Measurements from ENCODE around the gene MICAL3.

Gene MICAL3

GRCh38 chr22:17739196-17739975, 285.0 kb downstream of the MICAL3 start:
- Histone ChIP-seq H2AFZ (ENCODE audit: low read length) (no peak overlapping the region), H3K4me2 (ENCODE audit: low read length) (no peak overlapping the region), H3K9me2 (ENCODE audit: low read depth, low read length) (no peaks in the 10 kb centered on the region), H4K20me1 (ENCODE audit: insufficient read depth, low read length) (no peaks in the 10 kb centered on the region), H3K79me2 (ENCODE audit: insufficient read depth, low read length) (no peaks in the 10 kb centered on the region), H3K27ac (ENCODE audit: low read depth, low read length, poor library complexity, severe bottlenecking) (no peak overlapping the region), H3K27me3 (ENCODE audit: insufficient read depth, low read length) (no peaks in the 10 kb centered on the region), H3K36me3 (ENCODE audit: insufficient read depth, low read length) (peaks cover 14% of the 10 kb centered on the region; the same call in 1 of the 2 replicates), H3F3A (ENCODE audit: insufficient read depth, low read length) (0 out of 2 replicates have a peak, but pooled peaks cover 4% of the 10 kb centered on the region), H3K4me3 (ENCODE audit: low read depth, low read length, poor library complexity, severe bottlenecking) (no peak overlapping the region), H3K9me3 (ENCODE audit: low read length) (no peaks in the 10 kb centered on the region), H3K9ac (ENCODE audit: low read length) (no peak overlapping the region), H3K4me1 (ENCODE audit: insufficient read depth, low read length, severe bottlenecking) (no peaks in the 10 kb centered on the region)
- no peak for TF ChIP-seq EZH2 (IDR thresholded peaks at IDR 0.05; ENCODE audit: borderline replicate concordance, low read length)
- TF ChIP-seq, protein P1, sequence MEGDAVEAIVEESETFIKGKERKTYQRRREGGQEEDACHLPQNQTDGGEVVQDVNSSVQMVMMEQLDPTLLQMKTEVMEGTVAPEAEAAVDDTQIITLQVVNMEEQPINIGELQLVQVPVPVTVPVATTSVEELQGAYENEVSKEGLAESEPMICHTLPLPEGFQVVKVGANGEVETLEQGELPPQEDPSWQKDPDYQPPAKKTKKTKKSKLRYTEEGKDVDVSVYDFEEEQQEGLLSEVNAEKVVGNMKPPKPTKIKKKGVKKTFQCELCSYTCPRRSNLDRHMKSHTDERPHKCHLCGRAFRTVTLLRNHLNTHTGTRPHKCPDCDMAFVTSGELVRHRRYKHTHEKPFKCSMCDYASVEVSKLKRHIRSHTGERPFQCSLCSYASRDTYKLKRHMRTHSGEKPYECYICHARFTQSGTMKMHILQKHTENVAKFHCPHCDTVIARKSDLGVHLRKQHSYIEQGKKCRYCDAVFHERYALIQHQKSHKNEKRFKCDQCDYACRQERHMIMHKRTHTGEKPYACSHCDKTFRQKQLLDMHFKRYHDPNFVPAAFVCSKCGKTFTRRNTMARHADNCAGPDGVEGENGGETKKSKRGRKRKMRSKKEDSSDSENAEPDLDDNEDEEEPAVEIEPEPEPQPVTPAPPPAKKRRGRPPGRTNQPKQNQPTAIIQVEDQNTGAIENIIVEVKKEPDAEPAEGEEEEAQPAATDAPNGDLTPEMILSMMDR (IDR thresholded peaks at IDR 0.05; ENCODE audit: low read length), result no peak

- Histone ChIP-seq H3K9me2 (ENCODE audit: low read depth, low read length) (no peaks in the 10 kb centered on the region), H3K27me3 (ENCODE audit: insufficient read depth, low read length) (no peaks in the 10 kb centered on the region), H3K36me3 (ENCODE audit: insufficient read depth, low read length) (peaks cover 23% of the 10 kb centered on the region; the same call in 1 of the 2 replicates), H2AFZ (ENCODE audit: low read length) (no peak overlapping the region), H3K27ac (ENCODE audit: low read depth, low read length, poor library complexity, severe bottlenecking) (no peak overlapping the region), H3K79me2 (ENCODE audit: insufficient read depth, low read length) (no peaks in the 10 kb centered on the region), H3K9me3 (ENCODE audit: low read length) (no peaks in the 10 kb centered on the region), H3K4me2 (ENCODE audit: low read length) (no peak overlapping the region), H3K4me3 (ENCODE audit: low read depth, low read length, poor library complexity, severe bottlenecking) (no peak overlapping the region), H3K4me1 (ENCODE audit: insufficient read depth, low read length, severe bottlenecking) (no peaks in the 10 kb centered on the region), H4K20me1 (ENCODE audit: insufficient read depth, low read length) (no peaks in the 10 kb centered on the region), H3K9ac (ENCODE audit: low read length) (no peak overlapping the region), H3F3A (ENCODE audit: insufficient read depth, low read length) (0 out of 2 replicates have a peak, but pooled peaks cover 4% of the 10 kb centered on the region)
- TF ChIP-seq EZH2 (IDR thresholded peaks at IDR 0.05; ENCODE audit: borderline replicate concordance, low read length), result no peak
- TF ChIP-seq, protein P1 (IDR thresholded peaks at IDR 0.05; ENCODE audit: low read length), result no peak
Observed at GRCh38 chr22:17738386-17739128, 285.8 kb downstream of the MICAL3 start.
